Fibroblast of the aortic adventitia (primary cell): Measurements from ENCODE around the gene PSMA8. TPM values are rescaled to one million over a fixed set of nuclear protein-coding genes. Genes with fewer than 3 reads are reported as not detected.

Experiments used
- DNase-seq: peaks from one replicate; pipeline ENCODE4 v3.0.0-alpha.2; 2010; ENCODE audit warnings: low read depth
- H3K4me3 ChIP-seq: 2 replicates; pipeline ENCODE4 v1.5.1; 2011; ENCODE audit warnings: low read depth, mild to moderate bottlenecking, control low read depth, low read length, moderate library complexity
- total RNA-seq: library from RNA; depleted of rRNA; stranded (reverse); fragments of >200 nt; gene quantifications from 2 replicates; pipeline ENCODE4 v1.2.3, GENCODE V29; 2012; ENCODE audit warnings: low replicate concordance
- TF ChIP-seq, protein P1 (sequence below): IDR thresholded peaks from 2 replicates; pipeline ENCODE4 v1.5.1; 2011; ENCODE audit warnings: mild to moderate bottlenecking, low read length, control low read depth, inconsistent platforms; ENCODE audit not compliant: insufficient read depth

The PSMA8 gene
- total RNA-seq, 1 donor: not detected

DNA sequence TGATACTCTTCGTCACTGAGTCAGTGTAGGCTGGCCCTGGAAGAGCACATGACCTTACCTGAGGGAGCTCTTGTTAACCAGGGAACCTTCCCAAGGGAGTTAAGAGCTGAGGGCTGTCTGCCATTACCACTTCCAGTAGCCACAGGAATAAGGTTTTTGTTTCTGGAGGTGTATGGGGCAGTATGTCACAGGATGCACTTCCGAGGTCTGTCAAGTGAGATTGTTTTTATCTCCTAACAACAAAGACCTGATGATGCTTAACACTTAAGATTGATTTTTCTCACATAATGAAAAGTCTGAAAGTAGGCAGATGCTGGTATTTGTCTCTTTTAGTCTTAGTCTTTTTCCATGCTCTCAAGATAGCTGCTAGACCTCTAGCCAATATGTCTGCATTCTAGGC, 41.8 kb downstream of the PSMA8 start:
- no peak for DNase-seq
- no peak overlapping the region for H3K4me3 ChIP-seq
- TF ChIP-seq, protein P1, sequence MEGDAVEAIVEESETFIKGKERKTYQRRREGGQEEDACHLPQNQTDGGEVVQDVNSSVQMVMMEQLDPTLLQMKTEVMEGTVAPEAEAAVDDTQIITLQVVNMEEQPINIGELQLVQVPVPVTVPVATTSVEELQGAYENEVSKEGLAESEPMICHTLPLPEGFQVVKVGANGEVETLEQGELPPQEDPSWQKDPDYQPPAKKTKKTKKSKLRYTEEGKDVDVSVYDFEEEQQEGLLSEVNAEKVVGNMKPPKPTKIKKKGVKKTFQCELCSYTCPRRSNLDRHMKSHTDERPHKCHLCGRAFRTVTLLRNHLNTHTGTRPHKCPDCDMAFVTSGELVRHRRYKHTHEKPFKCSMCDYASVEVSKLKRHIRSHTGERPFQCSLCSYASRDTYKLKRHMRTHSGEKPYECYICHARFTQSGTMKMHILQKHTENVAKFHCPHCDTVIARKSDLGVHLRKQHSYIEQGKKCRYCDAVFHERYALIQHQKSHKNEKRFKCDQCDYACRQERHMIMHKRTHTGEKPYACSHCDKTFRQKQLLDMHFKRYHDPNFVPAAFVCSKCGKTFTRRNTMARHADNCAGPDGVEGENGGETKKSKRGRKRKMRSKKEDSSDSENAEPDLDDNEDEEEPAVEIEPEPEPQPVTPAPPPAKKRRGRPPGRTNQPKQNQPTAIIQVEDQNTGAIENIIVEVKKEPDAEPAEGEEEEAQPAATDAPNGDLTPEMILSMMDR: no peak

DNA sequence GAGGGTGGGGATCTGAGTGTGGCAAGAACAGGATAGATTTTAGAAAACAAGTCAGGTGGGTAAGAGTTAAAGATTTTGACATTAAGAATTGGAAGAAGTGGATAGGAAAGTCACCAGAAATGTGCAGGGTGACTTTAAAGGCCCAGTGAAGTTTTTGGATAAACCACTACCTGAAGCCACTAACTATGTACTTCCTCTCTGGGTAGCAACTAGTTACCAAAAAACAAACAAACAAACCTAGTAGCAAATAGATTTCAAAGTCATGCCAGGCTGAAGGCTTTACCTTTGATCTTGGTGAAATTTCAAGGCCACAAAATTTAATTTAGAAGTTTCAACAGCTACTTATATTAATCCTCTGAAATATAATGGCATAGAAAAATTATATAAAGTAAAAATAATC, 42.5 kb downstream of the PSMA8 start:
- DNase-seq: no peak
- no peak overlapping the region for H3K4me3 ChIP-seq

GRCh38 chr18:26181343-26181826, 47.7 kb downstream of the PSMA8 start:
- TF ChIP-seq, protein P1: no peak
- H3K4me3 ChIP-seq: no peak overlapping the region
- no peak for DNase-seq

More for the DNA sequence above, 42.5 kb downstream of the PSMA8 start:
- TF ChIP-seq, protein P1: no peak

GRCh38 chr18:26183395-26184112, 49.9 kb downstream of the PSMA8 start:
- H3K4me3 ChIP-seq: no peak overlapping the region
- TF ChIP-seq, protein P1: no peak
- DNase-seq: no peak

DNA sequence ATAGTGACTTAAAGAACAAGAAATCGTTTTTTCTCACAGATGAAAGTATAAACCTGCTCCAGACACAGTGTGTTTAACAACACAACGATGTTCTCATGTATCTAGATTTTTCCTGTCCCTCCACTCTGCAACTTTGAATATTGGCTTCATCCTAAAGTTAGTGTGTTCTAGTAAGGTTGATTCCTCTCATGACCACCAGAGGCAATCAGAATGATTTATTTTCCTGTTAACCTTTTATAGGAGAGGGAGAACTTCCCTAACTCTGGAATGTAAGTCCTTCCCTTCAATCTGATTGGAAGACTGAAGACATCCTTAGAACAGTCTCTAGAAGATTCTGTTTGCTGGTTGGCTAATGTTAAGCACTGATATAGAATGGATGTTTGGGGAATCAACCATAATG, 51.6 kb downstream of the PSMA8 start:
- DNase-seq: peak; percentile 1
- TF ChIP-seq, protein P1: peak; percentile 27
- H3K4me3 ChIP-seq: no peak overlapping the region

DNA sequence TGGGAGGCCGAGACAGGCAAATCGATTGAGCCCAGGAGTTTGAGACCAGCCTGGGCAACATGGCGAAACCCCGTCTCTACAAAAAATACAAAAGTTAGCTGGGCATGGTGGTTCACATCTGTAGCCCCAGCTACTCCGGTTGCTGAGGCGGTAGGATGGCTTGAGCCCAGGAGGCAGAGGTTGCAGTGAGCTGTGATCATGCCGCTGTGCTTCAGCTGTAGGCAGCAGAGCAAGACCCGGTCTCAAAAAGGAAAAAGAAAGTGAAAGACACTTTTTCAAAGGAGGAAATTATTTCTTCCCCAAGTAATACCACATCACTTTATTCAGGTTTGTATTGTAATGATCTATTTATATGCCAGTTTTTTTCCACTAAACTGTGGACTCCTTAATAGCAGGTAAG, 56.8 kb downstream of the PSMA8 start:
- no peak for DNase-seq
- TF ChIP-seq, protein P1: no peak
- no peak overlapping the region for H3K4me3 ChIP-seq

DNA sequence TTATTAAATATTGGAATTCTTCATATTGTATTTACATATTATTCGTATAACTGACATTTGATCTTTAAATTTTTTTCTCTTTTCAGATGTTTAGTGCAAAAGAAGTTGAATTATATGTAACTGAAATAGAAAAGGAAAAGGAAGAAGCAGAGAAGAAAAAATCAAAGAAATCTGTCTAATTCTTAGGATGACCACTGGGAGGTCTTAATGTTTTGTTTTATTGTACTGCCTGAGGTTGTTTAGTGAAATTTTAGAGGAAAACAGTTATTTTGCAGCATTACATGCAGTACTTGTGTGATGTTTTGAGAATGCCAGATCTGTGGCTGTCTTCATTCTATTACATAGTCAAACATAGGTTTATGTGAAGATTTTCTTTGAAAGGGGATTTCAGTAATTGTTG, 58.6 kb downstream of the PSMA8 start:
- H3K4me3 ChIP-seq: no peak overlapping the region
- TF ChIP-seq, protein P1: no peak
- no peak for DNase-seq
